DMS153 treated with DMSO at 0.1 percent for 48 hours (cell line): Measurements from ENCODE around the gene ARPC1A.
A peak's percentile ranks its signal among the peaks of the same experiment; 100 is the strongest.
"Not testable (repeated sequence)": the region's sequence is repeated elsewhere in the genome, so short reads cannot be mapped to it uniquely, and the experiment has no call there.

ENCODE experiments used
- DNase-seq: peaks from one replicate; lab custom pipeline; 2025; ENCODE audit not compliant: unreplicated experiment; lab: John Stamatoyannopoulos, UW

The ARPC1A gene

GRCh38 chr7:99407872-99408378 is 82.2 kb downstream of the ARPC1A start:
- no peak for DNase-seq

GRCh38 chr7:99408379-99409191 is 82.9 kb downstream of the ARPC1A start, which contains the start of the genes BUD31 and PDAP1:
BUD31 (plus strand) TSS chr7:99408969; CDS start chr7:99411093, 2,124 bp downstream.
PDAP1 (minus strand) TSS chr7:99408597; CDS start chr7:99408548, 49 bp downstream.
- peak; percentile 94 for DNase-seq

GRCh38 chr7:99409192-99409572 is 83.5 kb downstream of the ARPC1A start:
- DNase-seq, result no peak

DNA sequence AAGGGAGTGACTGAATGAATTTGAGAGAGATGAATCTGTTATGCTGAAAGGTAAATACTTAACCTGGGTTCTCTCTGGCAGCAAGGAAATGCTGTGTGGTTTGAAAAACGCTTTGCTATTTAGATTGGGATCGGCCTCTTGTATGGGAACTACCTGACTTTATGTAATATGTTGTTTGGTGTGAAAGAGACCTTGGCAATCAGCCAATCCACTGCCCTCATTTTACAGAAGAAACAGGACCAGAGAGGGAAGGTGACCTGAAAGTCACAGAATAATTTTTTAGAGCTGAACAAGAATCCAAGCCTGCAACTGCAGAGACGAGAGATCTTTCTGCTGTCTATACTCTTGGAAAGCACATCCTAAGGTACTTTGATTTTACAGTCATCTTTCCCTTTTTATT is 84.1 kb downstream of the ARPC1A start:
- no peak for DNase-seq

DNA sequence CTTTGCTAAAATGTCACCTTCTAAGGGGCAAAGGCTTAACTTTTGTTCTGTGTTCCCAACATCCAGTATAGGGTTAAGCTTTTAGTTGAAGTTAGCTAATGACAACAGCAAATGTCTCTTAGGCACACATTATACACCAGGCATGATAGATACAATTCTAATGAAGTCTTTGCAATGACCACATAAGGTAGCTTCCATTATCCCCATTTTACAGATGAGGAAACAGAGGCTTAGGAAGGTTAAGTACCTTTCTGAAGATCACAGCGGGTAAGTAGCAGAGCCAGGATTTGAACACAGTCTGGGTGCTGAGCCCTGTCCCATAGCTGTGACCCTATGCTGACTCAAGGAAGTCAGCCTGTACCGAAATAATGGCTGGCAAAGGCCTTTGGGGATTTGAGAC is 84.9 kb downstream of the ARPC1A start:
- DNase-seq, result no peak

- DNase-seq, result not testable (repeated sequence)
Observed at GRCh38 chr7:99415513-99416127, 89.9 kb downstream of the ARPC1A start.
